GM19099 (cell line): Measurements from ENCODE around the gene LRP6.

Source experiments
- POLR2A ChIP-seq: IDR thresholded peaks from 3 replicates; pipeline ENCODE4 v1.6.1; 2011; ENCODE audit warnings: low read depth; ENCODE audit not compliant: insufficient read length; ENCODE audit errors: extremely low read depth

The LRP6 gene

DNA sequence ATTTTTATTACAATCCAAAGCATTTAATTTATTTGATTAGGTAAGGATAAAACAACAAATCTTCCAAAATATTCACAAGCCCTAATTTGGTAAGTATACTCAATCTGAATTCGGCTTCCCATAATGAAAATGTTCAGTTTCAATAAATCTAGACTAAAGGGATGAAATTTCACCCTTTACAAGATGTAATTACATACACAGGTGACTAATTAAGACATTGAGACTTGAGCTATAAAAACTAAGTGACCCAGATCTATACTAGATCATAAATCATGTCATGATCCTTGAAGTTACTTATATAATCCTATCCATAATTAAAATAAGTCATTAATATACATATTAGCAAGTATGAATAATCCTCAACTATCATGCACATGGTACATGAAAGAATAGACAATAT, 36.6 kb downstream of the LRP6 start:
- TF ChIP-seq POLR2A, result no peak

DNA sequence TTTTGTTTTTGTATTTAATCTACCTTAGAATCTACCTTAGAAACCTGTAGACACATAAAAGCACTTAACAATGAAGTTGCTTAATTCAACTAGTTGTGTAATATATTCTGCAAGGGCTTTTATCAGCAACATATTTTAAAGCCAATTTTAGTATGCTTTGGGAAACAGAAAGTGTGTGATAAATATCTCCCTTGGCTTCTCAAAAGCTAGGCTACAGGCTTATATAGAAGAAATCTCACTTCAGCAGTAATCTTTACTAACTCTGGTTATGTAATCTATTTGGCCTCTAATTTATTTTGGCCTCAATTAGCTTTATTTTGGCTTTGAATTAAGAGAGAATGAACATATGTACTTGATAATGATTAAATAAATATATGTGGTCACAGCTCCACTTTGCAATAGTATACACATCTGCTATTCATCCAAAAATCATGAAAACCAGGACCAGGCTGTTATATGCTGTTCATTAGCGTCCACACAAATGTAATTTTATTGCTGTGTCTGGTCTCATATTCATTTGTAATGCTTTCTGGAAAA, 37.2 kb downstream of the LRP6 start:
- TF ChIP-seq POLR2A, result no peak

DNA sequence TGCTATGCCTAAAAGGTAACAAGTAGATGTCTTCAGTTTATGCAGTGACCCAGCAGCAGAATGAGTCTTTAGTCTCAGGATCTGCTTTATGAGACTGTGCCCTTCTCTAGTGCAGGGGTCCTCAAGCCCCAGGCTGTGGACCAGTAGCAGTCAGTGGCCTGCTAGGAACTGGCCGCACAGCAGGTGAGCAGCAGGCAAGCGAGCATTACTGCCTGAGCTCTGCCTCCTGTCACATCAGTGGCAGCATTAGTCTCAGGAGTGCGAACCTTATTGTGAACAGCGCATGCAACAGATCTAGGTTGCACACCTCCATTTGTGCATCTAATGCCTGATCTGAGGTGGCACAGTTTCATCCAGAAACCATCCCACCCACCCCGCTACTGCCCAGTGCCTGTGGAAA, 38.4 kb downstream of the LRP6 start:
- TF ChIP-seq POLR2A, result no peak

DNA sequence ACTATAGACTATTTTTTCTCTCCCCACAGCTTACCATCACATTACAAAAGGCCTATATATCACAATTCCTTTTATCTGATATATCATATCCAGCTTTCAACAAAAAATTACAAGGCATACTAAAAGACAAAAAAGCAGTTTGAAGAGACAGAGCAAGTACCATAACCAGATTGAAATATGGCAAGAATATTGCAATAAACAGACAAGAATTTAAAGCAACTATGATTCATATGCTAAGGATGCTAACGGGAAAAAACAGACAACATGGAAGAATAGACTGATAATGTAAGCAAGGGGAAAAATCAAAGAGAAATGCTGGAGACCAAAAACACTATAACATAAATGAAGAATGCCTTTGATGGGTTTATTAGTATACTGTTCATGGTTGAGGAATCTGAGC, 40.7 kb downstream of the LRP6 start:
- TF ChIP-seq POLR2A, result no peak

DNA sequence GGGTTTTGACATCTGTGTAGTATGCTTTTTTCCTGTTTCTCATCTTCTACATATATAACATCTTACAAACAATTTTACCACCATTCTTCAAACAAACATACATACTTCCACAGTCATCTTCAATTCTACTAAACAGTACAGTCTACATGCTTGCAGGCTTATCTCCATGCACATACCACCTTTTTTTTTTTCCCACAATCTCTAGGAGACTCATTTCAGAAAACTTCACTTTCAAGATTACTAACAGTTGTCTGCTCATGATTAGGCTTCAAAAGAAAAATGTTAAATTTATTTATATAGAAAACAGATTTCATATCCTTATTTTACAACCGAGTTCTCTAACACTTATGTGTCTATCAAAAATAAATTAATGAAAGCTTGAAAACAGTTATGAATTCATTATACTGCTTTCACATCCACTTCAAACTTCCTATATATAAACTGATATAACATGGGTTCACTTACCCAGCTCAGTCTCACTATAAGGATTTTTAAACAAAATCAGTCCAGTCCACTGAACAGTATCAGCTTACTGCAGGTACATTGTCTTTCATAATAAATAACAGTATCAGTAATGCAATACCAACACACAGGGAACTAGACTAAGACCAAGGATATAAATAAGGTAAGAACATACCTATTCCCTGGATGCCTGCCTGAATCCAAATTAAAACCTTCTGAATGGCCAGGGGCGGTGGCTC, 42.5 kb downstream of the LRP6 start:
- no peak for TF ChIP-seq POLR2A

DNA sequence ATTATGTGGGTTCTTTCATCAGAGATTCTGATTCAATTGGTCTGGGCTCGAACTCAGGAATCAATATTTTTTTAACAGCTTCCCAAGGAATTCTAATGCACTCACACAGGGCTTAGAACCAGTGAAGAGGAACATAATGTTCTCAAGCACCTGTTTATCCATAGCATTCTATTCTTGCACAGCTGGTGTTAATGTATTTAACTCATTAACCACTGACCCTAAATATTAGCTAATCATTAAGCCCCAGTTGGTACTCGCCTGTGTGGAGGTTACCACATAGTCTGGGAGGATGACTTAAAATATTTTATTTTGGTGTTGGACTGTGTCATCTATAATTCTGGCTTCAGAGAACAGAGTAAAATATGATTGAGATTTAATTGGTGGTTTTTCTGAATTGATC, 45.3 kb downstream of the LRP6 start:
- no peak for TF ChIP-seq POLR2A

DNA sequence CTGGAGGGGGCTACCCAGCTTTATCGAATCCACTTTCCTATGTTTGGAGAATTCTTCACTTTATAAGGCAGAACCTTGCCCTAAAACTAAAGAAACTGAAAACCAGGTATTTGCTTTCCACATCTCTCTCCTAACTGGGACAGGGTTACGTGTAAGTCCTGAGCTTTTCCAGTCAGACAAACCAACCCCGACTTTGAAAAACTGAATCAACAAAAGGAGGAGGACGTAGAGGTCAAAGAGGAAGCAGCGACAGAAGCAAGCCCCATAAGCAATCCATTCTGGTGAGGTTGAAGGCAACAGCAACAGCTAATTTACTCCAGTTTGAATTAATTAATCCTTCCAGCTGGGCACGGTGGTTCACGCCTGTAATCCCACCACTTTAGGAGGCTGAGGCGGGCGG, 47.2 kb downstream of the LRP6 start:
- no peak for TF ChIP-seq POLR2A

DNA sequence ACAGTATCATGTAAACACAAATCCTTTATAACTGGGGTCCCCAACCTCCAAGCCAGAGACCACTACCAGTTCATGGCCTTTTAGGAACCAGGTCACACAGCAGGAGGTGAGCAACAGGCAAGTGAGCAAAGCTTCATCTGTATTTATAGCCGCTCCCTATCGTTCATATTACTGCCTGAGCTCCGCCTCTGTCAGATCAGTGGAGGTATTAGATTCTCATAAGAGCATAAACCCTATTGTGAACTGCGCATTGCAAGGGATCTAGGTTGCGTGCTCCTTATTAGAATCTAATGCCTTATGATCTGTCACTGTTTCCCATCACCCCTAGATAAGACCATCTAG, 49.9 kb downstream of the LRP6 start:
- TF ChIP-seq POLR2A, result no peak

DNA sequence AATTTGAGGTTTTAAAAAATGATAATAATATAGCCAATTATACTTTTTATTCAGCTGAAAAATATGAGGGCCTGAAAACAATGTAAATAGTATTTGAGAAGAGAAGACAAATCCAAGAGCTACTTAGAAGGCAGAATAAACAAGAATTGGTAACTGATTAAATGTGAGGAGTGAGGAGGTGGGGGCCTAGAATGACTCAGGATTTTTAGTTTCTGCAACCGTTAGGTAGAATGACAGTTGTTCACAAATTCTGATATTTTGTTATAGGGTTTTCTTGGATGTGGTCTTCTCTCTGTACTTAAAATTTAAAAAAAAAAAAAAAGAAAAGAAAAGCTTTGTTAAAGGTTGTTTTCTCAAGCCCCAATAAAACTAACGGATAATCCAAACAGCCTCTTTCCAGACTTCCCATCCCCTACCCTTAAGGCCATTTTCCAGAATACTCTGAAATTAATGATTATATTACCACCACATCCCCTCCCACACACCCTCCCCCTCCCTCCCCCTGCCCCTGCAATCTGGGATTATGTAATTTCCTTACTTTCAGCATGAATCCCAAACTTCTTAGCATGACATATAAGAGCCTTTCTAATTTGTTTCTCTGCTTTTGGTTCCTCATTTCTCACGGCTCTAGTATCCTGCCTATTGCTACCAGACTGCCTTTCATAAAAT, 50.4 kb downstream of the LRP6 start:
- no peak for TF ChIP-seq POLR2A

DNA sequence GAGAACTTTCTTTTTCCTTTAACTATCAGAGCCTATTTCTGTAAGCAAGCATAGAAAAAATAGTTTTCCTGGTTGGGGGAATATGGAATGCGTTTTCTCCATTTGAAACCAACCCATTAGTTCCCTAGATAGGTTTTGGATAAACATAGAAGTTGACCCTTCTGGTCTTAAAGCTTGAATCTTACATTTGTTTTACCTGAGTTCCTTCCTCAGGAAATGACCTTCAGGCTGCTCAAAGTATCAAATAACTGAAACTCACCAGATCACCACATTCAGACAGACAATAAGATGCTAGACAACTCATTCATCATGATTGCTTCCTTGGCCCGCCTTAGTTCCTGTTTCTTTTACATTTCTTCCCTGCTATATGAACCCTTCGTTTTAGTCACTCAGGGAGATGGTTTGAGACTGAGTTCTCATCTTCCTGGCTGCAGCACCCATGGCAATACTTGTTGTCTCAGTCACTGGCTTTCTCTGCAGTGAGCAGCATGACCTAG, 52.2 kb downstream of the LRP6 start:
- TF ChIP-seq POLR2A, result no peak

DNA sequence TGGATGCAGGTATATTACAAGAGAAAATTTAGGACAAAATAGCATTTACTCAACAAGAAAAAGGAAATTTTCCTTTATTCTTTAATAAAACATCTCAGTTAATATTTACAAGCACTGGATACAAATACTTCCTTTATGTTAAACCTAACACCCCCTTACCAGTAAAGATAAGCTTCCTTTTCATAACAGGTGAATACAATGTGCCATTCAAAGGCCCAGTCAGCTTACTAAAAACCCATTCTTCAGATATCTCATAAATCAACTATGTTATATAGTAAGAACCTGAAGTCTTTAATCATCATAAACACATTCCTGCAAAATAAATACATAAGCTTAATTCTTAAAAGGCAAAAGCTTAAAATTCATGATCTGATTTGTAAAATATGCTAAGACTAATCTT, 52.6 kb downstream of the LRP6 start:
- no peak for TF ChIP-seq POLR2A

DNA sequence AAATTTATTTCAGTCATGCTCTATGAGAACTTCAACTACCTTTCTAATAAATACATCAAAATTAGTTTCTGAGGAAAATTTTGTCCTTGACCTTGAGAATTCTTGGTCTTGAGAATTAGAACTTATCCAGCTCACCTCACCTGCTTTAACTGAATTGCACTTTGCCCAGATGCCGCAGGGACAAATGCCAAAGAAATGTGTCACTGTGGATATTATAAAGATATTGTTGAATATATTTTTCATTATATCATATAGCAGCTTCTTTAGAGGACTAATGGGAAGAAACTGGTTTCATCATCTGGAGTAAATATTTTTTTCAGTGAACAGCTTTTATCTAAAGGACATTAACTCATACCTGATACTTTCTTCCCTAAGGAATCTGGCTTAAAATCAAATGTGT, 54.1 kb downstream of the LRP6 start:
- TF ChIP-seq POLR2A, result no peak

DNA sequence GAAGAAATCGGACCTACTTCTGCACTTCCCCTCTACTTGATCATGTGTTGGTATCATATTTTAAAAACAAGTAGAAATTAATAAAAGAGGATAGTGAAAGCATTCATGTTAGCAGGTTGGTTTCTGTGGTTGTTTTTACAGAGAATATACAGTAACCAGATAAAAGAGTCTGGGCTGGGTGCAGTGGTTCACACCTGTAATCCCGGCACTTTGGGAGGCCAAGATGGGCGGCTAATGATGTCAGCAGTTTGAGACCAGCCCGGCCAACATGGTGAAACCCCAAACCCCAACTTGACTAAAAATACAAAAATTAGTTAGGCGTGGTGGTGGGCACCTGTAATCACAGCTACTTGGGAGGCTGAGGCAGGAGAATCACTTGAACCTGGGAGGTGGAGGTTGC, 55.9 kb downstream of the LRP6 start:
- no peak for TF ChIP-seq POLR2A

DNA sequence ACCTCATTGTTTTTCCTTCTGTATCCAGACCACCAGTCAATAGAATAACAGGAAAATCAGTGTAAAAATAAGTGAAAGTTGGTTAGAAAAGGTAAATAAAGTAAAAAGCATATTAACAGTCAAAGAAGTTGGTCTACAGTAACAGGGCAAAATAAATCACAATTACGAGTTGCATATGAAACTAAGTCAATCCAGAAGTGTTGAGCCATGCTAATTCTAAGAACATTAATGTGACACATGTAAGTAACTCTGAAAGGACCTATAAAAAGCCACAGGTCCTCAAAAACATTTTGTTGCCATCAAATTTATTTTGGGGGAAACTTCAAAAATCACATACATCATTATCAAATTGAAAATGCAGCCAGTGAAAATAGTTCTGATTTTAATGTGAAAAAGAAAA, 56.4 kb downstream of the LRP6 start:
- TF ChIP-seq POLR2A, result no peak

DNA sequence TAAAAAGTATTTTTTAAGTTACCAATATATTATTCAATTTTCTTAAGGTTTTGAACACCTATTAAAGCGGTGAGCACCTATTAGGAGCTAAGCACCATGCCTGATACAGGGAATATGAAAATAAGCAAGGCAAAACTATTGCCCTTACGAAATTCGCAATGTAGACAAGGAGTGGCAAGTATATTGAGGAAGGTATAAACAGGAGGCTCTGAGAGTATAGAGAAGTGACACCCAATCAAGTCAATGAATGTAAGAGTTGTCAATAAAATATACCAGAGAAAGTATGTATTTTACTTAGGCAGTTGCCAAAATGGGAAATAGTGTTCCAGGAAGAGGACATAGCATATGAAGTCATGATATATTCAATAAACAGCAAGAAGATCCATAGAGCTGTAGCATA, 57.2 kb downstream of the LRP6 start:
- TF ChIP-seq POLR2A, result no peak

DNA sequence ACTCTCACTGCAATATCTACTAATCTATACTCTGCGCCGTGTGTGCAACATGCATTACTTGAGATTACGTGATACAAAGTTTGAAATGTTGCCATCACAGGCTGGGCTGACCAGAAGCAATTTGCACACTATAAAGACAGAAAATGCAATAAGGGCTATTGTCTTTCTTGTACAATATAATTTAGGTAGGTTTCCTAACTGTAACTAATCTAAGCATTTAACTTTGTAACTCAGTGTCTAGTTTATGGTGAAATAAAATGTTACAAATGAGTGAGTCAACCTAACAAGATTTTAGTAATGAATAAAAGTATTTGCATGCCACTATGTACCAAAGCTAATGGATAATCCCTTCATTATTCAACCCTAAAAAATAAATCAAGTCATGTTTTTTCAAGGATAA, 57.8 kb downstream of the LRP6 start:
- no peak for TF ChIP-seq POLR2A
